WTC11 (cell line): ENCODE measurements around the gene CNTNAP5. TPM values are rescaled to one million over a fixed set of nuclear protein-coding genes. Genes with fewer than 3 reads are reported as not detected.

Experiments used
- ATAC-seq: fragments of 200-7000 bp; cut with Tn5 transposase; 2 replicates; pipeline ENCODE4 v1.10.0; 2021; ENCODE audit warnings: mild to moderate bottlenecking, moderate library complexity
- CTCF ChIA-PET: fragments of 300-600 bp; sonication (Branson Sonifier 250); formaldehyde crosslinking; loops from one replicate; lab custom pipeline; 2021; ENCODE audit warnings: antibody characterized with exemption; lab: Charles Lee
- POLR2A ChIA-PET: fragments of 350-600 bp; sonication (Branson Sonifier 250); formaldehyde crosslinking; loops from one replicate; lab custom pipeline; 2021; ENCODE audit warnings: antibody characterized with exemption; lab: Charles Lee
- DNase-seq: peaks from one replicate; pipeline ENCODE4 v3.0.0; 2021; ENCODE audit warnings: low spot score
- H3K27ac Mint-ChIP-seq: 2 replicates; pipeline ENCODE4 v1.8.0; 2021; ENCODE audit warnings: mixed read lengths
- H3K27me3 Mint-ChIP-seq: 2 replicates; pipeline ENCODE4 v1.8.0; 2021; ENCODE audit warnings: low read depth, mild to moderate bottlenecking, moderate library complexity, mixed read lengths
- H3K36me3 Mint-ChIP-seq: 2 replicates; pipeline ENCODE4 v1.8.0; 2021; ENCODE audit warnings: mixed read lengths
- H3K4me1 Mint-ChIP-seq: 2 replicates; pipeline ENCODE4 v1.8.0; 2022; ENCODE audit warnings: mixed read lengths
- H3K4me3 Mint-ChIP-seq: 2 replicates; pipeline ENCODE4 v1.8.0; 2021; ENCODE audit warnings: mild to moderate bottlenecking, moderate library complexity, mixed read lengths
- H3K9me3 Mint-ChIP-seq: 2 replicates; pipeline ENCODE4 v1.8.0; 2021; ENCODE audit warnings: mixed read lengths
- AFF4 ChIP-seq: sonication (generic); formaldehyde crosslinking; IDR thresholded peaks from 2 replicates; pipeline ENCODE4 v1.8.1; 2023; ENCODE audit warnings: mild to moderate bottlenecking, missing genetic modification reagents, borderline replicate concordance
- ATF3 ChIP-seq: sonication (generic); formaldehyde crosslinking; conservative IDR thresholded peaks from 2 replicates; pipeline ENCODE4 v1.8.1; 2022; ENCODE audit warnings: mild to moderate bottlenecking, missing genetic modification reagents
- CDX4 ChIP-seq: fragments of 250-450 bp; sonication (Bioruptor Pico); IDR thresholded peaks from 2 replicates; pipeline ENCODE4 v1.9.0; 2021; ENCODE audit warnings: moderate library complexity, mild to moderate bottlenecking, inconsistent platforms, borderline replicate concordance
- E2F4 ChIP-seq: sonication (generic); formaldehyde crosslinking; IDR thresholded peaks from 2 replicates; pipeline ENCODE4 v1.8.1; 2022; ENCODE audit warnings: low read depth, mild to moderate bottlenecking, moderate library complexity, missing genetic modification reagents, borderline replicate concordance
- E2F5 ChIP-seq: sonication (generic); formaldehyde crosslinking; IDR thresholded peaks from 2 replicates; pipeline ENCODE4 v1.8.1; 2022; ENCODE audit warnings: mild to moderate bottlenecking, moderate library complexity, missing genetic modification reagents
- ETV6 ChIP-seq: sonication (generic); formaldehyde crosslinking; IDR thresholded peaks from 2 replicates; pipeline ENCODE4 v1.8.1; 2022; ENCODE audit warnings: mild to moderate bottlenecking, missing genetic modification reagents
- GRHL2 ChIP-seq: fragments of 250-450 bp; sonication (Bioruptor Pico); IDR thresholded peaks from 2 replicates; pipeline ENCODE4 v1.8.0; 2022; ENCODE audit warnings: mild to moderate bottlenecking, moderate library complexity; ENCODE audit not compliant: insufficient replicate concordance, severe bottlenecking
- MLX ChIP-seq: sonication (generic); formaldehyde crosslinking; IDR thresholded peaks from 2 replicates; pipeline ENCODE4 v1.8.1; 2023; ENCODE audit warnings: mild to moderate bottlenecking, missing genetic modification reagents, moderate library complexity
- MXD4 ChIP-seq: fragments of 250-450 bp; sonication (Bioruptor Pico); IDR thresholded peaks from 2 replicates; pipeline ENCODE4 v1.8.0; 2021; ENCODE audit warnings: mild to moderate bottlenecking, moderate library complexity, borderline replicate concordance
- NFATC4 ChIP-seq: fragments of 250-450 bp; sonication (Bioruptor Pico); IDR thresholded peaks from 2 replicates; pipeline ENCODE4 v1.9.0; 2021; ENCODE audit warnings: mild to moderate bottlenecking
- NFYB ChIP-seq: sonication (generic); formaldehyde crosslinking; conservative IDR thresholded peaks from 2 replicates; pipeline ENCODE4 v1.8.0; 2022; ENCODE audit warnings: low read depth, missing genetic modification reagents
- NR1H2 ChIP-seq: sonication (generic); formaldehyde crosslinking; IDR thresholded peaks from 2 replicates; pipeline ENCODE4 v1.9.0; 2021; ENCODE audit warnings: mild to moderate bottlenecking, moderate library complexity, missing genetic modification reagents
- NR3C1 ChIP-seq: sonication (generic); formaldehyde crosslinking; conservative IDR thresholded peaks from 2 replicates; pipeline ENCODE4 v1.8.1; 2023; ENCODE audit warnings: low read depth, mild to moderate bottlenecking, missing genetic modification reagents
- OVOL2 ChIP-seq: fragments of 250-450 bp; sonication (Bioruptor Pico); IDR thresholded peaks from 2 replicates; pipeline ENCODE4 v1.9.0; 2021; ENCODE audit warnings: mild to moderate bottlenecking, borderline replicate concordance
- PRDM15 ChIP-seq: sonication (generic); formaldehyde crosslinking; IDR thresholded peaks from 2 replicates; pipeline ENCODE4 v1.8.0; 2022; ENCODE audit warnings: missing genetic modification reagents
- TEAD1 ChIP-seq: sonication (generic); formaldehyde crosslinking; IDR thresholded peaks from 2 replicates; pipeline ENCODE4 v1.8.0; 2022; ENCODE audit warnings: mild to moderate bottlenecking, missing genetic modification reagents
- ZBTB43 ChIP-seq: sonication (generic); formaldehyde crosslinking; IDR thresholded peaks from 2 replicates; pipeline ENCODE4 v1.8.1; 2023; ENCODE audit warnings: mild to moderate bottlenecking, missing genetic modification reagents
- ZNF232 ChIP-seq: sonication (generic); formaldehyde crosslinking; IDR thresholded peaks from 2 replicates; pipeline ENCODE4 v1.8.0; 2022; ENCODE audit warnings: mild to moderate bottlenecking, missing genetic modification reagents
- ZNF416 ChIP-seq: fragments of 250-450 bp; sonication (Bioruptor Pico); IDR thresholded peaks from 2 replicates; pipeline ENCODE4 v1.9.0; 2021; ENCODE audit warnings: mild to moderate bottlenecking, inconsistent platforms
- ZNF512 ChIP-seq: sonication (generic); formaldehyde crosslinking; IDR thresholded peaks from 2 replicates; pipeline ENCODE4 v1.8.1; 2022; ENCODE audit warnings: missing genetic modification reagents, borderline replicate concordance
- total RNA-seq: library from RNA; stranded (reverse); gene quantifications from 3 replicates; pipeline ENCODE4 v1.2.3, GENCODE V29; 2021

The CNTNAP5 gene
- total RNA-seq, 1 experiment from 2014 or later: 0.22 TPM

GRCh38 chr2:124450481-124450880, 425.4 kb downstream of the CNTNAP5 start (continued):
- TF ChIP-seq NFATC4 (CRISPR knock-in tag): no peak
- TF ChIP-seq ZNF512 (CRISPR knock-in tag): no peak
- no peak for TF ChIP-seq NR3C1 (CRISPR knock-in tag)
- TF ChIP-seq ZBTB43 (CRISPR knock-in tag): no peak
- no peak for TF ChIP-seq ATF3 (CRISPR knock-in tag)
- TF ChIP-seq NR1H2 (CRISPR knock-in tag): no peak

GRCh38 chr2:124476291-124476690, 451.2 kb downstream of the CNTNAP5 start:
- CTCF ChIA-PET: no interaction called here
- no peaks in the 10 kb centered on the region for H3K36me3 Mint-ChIP-seq
- ATAC-seq: no peak
- TF ChIP-seq E2F4 (CRISPR knock-in tag) (no peak), MLX (CRISPR knock-in tag) (no peak), GRHL2 (CRISPR knock-in tag) (no peak), ZNF416 (no peak), E2F5 (no peak), MXD4 (CRISPR knock-in tag) (no peak), OVOL2 (CRISPR knock-in tag) (no peak), ATF3 (CRISPR knock-in tag) (no peak), PRDM15 (CRISPR knock-in tag) (no peak), AFF4 (CRISPR knock-in tag) (no peak), NFATC4 (CRISPR knock-in tag) (no peak), NFYB (CRISPR knock-in tag) (no peak), CDX4 (CRISPR knock-in tag) (no peak), ZNF232 (CRISPR knock-in tag) (no peak), ETV6 (CRISPR knock-in tag) (no peak), TEAD1 (CRISPR knock-in tag) (no peak)

More at GRCh38 chr2:124476291-124476690, 451.2 kb downstream of the CNTNAP5 start:
- POLR2A ChIA-PET: no interaction called here
- Mint-ChIP-seq H3K4me1 (peaks cover 8% of the 10 kb centered on the region; the same call in 1 of the 2 replicates), H3K27me3 (no peaks in the 10 kb centered on the region), H3K27ac (no peak overlapping the region), H3K9me3 (peaks cover 5% of the 10 kb centered on the region), H3K4me3 (no peak overlapping the region)
- DNase-seq: no peak
